ENCODE data around the gene XIRP1.

The XIRP1 gene

DNA sequence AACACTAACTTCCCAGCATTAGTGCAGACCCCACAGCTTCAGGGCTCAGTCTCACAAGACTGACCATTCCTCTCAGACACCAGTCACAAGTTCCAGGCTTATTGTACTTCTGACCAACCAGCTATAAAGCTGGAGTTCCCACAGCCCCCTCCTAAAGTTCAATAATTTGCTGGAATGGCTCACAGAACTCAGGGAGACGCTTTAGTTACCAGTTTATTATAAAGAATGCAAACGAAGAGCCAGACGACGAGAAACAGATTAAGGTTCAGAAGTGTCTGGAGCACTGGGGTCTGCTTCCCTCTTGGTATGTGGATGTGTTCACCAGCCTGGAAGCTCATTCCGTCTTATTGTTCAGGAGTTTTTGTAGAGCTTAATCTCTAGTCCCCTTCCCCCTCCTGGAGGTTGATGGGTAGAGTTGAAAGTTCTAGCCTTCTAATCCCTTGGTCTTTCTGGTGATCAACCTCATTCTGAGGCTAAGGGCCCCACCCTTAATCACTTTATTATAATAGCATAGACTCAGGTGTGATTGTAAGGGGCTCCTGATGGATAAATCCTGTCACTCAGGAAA is 34.2 kb downstream of the XIRP1 start:
- TF ChIP-seq SIN3A (IDR thresholded peaks at IDR 0.05; ENCODE audit: borderline replicate concordance, insufficient read depth, low read length) (no peak), FOXP2 (optimal IDR thresholded peaks at IDR 0.05; ENCODE audit: borderline replicate concordance, extremely low read depth, extremely low read length, insufficient read depth) (no peak), POLR2AphosphoS5 (IDR thresholded peaks at IDR 0.05; ENCODE audit: low read depth, low read length) (no peak), TAF1 (IDR thresholded peaks at IDR 0.05; ENCODE audit: borderline replicate concordance, insufficient read depth, low read length) (no peak)
- TF ChIP-seq, protein P1, sequence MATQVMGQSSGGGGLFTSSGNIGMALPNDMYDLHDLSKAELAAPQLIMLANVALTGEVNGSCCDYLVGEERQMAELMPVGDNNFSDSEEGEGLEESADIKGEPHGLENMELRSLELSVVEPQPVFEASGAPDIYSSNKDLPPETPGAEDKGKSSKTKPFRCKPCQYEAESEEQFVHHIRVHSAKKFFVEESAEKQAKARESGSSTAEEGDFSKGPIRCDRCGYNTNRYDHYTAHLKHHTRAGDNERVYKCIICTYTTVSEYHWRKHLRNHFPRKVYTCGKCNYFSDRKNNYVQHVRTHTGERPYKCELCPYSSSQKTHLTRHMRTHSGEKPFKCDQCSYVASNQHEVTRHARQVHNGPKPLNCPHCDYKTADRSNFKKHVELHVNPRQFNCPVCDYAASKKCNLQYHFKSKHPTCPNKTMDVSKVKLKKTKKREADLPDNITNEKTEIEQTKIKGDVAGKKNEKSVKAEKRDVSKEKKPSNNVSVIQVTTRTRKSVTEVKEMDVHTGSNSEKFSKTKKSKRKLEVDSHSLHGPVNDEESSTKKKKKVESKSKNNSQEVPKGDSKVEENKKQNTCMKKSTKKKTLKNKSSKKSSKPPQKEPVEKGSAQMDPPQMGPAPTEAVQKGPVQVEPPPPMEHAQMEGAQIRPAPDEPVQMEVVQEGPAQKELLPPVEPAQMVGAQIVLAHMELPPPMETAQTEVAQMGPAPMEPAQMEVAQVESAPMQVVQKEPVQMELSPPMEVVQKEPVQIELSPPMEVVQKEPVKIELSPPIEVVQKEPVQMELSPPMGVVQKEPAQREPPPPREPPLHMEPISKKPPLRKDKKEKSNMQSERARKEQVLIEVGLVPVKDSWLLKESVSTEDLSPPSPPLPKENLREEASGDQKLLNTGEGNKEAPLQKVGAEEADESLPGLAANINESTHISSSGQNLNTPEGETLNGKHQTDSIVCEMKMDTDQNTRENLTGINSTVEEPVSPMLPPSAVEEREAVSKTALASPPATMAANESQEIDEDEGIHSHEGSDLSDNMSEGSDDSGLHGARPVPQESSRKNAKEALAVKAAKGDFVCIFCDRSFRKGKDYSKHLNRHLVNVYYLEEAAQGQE (IDR thresholded peaks at IDR 0.05; ENCODE audit: insufficient read depth in 1 of 2, low read depth in 2 of 2, low read length in 2 of 2) = no peak

DNA sequence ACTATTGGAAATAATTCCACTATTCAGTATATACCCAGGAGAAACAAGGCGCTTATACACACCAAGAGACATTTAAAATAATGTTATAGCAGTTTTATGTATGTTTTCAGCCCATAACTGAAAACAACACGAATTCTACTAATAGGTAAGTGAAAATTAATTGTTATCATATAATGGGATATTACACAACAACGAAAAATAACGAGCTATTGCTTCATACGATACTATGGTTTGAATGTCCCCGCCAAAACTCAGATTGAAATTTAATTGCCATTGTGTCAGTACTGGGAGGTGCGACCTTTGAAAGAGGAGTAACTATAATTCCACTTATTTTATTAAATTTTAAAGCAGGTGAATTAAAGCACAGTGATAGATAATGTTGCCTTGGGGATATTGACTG is 35.0 kb downstream of the XIRP1 start:
- no peak for TF ChIP-seq TAF1 (IDR thresholded peaks at IDR 0.05; ENCODE audit: borderline replicate concordance, insufficient read depth, low read length)
- TF ChIP-seq SIN3A (IDR thresholded peaks at IDR 0.05; ENCODE audit: borderline replicate concordance, insufficient read depth, low read length) = no peak
- no peak for TF ChIP-seq POLR2AphosphoS5 (IDR thresholded peaks at IDR 0.05; ENCODE audit: low read depth, low read length)
- no peak for TF ChIP-seq FOXP2 (optimal IDR thresholded peaks at IDR 0.05; ENCODE audit: borderline replicate concordance, extremely low read depth, extremely low read length, insufficient read depth)
- TF ChIP-seq, protein P1 (IDR thresholded peaks at IDR 0.05; ENCODE audit: insufficient read depth in 1 of 2, low read depth in 2 of 2, low read length in 2 of 2) = no peak

DNA sequence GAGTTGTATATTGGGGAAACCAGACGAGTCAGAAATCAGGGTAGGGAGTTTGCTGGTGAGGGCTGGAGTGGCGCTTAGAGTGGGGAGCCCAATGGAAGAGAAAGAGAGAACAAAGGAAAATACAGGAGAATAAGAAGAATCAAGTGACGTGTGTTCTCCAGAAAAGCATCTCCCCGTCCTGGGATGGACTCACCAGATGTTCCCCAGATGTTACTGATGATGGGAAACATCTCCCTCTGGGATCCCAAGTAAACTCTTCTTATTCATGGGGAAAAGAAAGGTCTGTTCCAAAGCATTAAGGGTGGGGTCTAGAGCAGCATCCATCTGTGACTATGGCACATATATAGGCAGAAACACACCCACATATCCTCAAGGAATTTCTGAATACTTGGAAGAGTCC is 36.0 kb downstream of the XIRP1 start:
- TF ChIP-seq POLR2AphosphoS5 (IDR thresholded peaks at IDR 0.05; ENCODE audit: low read depth, low read length) (no peak), FOXP2 (optimal IDR thresholded peaks at IDR 0.05; ENCODE audit: borderline replicate concordance, extremely low read depth, extremely low read length, insufficient read depth) (no peak), SIN3A (IDR thresholded peaks at IDR 0.05; ENCODE audit: borderline replicate concordance, insufficient read depth, low read length) (no peak), TAF1 (IDR thresholded peaks at IDR 0.05; ENCODE audit: borderline replicate concordance, insufficient read depth, low read length) (no peak)
- TF ChIP-seq, protein P1 (IDR thresholded peaks at IDR 0.05; ENCODE audit: insufficient read depth in 1 of 2, low read depth in 2 of 2, low read length in 2 of 2) = no peak

DNA sequence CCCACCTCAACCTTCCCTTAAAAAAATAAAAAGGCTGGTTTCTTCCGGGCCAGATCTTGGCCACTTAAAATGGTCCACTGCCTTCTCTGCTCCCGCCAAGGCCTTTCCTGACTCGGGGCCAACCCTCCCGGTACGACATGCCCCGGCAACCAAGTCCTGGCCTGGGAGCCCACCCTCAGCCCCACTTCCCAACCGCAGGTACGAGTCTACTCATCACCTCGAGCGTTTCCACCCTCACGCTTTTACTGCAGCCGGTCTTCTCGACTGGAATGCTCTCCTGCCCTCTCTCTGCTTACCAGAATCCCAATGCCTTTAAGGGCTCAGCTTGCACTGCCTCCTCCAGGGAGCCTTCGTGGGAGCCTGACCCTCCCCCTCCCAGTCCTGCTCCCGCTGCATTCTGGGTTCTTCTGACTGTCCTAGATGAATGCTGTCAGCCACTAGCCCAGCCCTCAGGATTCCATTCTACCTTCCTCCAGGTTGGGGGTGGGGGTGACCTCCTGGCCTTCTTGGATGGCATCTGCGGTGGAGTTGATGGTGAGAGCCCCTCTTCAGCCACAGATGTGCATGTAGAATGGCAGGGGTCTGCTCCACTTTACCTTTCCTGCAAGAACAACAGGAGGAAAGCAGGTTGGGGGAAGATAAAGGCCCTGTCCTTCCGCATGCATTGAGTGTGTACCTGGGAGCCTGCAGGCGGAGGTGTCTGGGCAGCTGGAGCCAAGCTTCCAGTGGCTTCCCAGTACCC is 37.9 kb downstream of the XIRP1 start:
- TF ChIP-seq TAF1 (IDR thresholded peaks at IDR 0.05; ENCODE audit: borderline replicate concordance, insufficient read depth, low read length) (no peak), SIN3A (IDR thresholded peaks at IDR 0.05; ENCODE audit: borderline replicate concordance, insufficient read depth, low read length) (no peak), POLR2AphosphoS5 (IDR thresholded peaks at IDR 0.05; ENCODE audit: low read depth, low read length) (no peak), FOXP2 (optimal IDR thresholded peaks at IDR 0.05; ENCODE audit: borderline replicate concordance, extremely low read depth, extremely low read length, insufficient read depth) (no peak)
- TF ChIP-seq, protein P1 (IDR thresholded peaks at IDR 0.05; ENCODE audit: insufficient read depth in 1 of 2, low read depth in 2 of 2, low read length in 2 of 2) = no peak

Data from PFSK-1 (cell line).